GM19372 (cell line): Measurements from ENCODE around the gene MYBPHL.
A peak's percentile ranks its signal among the peaks of the same experiment; 100 is the strongest.

Experiments
- ATAC-seq: cut with Tn5 transposase; IDR thresholded peaks from one replicate; pipeline ENCODE4 v1.9.1; 2021; ENCODE audit warnings: mild to moderate bottlenecking, low read depth, moderate library complexity; ENCODE audit not compliant: unreplicated experiment

Gene MYBPHL

GRCh38 chr1:109266965-109267364, 39.8 kb downstream of the MYBPHL start:
- ATAC-seq: no peak

DNA sequence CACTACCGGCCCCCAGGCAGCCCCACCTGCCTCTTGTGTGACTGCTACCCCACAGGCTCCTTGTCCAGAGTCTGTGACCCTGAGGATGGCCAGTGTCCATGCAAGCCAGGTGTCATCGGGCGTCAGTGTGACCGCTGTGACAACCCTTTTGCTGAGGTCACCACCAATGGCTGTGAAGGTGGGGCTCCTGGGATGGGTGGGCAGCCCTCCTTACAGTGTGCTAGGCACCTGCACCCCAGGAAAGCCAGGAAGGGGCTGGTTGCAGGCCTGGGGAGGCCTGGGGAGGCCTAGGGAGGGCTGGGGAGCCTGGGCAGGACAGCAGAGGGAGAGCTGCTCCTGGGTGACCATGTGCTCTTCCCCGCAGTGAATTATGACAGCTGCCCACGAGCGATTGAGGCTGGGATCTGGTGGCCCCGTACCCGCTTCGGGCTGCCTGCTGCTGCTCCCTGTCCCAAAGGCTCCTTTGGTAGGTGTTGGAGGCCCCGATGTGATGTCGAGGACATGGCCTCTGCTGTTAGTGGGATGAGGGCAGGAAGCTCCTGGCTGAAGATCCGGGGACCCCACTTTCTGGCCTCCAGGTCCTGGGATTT, 41.0 kb downstream of the MYBPHL start:
- ATAC-seq: no peak

DNA sequence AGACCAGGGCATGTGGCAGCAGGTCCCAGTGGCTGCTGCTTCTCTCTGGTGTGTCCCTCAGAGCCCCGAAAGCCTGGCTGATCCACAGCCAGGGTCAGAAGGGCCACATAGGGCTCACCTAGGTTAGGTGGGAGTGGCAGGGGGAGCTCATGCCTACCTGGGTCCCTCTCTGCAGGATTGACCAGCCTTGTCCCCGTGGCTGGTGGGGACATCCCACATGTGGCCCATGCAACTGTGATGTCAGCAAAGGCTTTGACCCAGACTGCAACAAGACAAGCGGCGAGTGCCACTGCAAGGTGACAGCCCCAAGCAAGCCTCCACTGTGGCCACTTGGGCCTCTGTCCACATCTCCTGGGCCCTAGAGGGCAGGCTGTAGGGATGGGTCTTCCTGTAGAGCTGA, 41.8 kb downstream of the MYBPHL start:
- no peak for ATAC-seq

GRCh38 chr1:109264379-109264755, 42.4 kb downstream of the MYBPHL start:
- ATAC-seq: no peak

DNA sequence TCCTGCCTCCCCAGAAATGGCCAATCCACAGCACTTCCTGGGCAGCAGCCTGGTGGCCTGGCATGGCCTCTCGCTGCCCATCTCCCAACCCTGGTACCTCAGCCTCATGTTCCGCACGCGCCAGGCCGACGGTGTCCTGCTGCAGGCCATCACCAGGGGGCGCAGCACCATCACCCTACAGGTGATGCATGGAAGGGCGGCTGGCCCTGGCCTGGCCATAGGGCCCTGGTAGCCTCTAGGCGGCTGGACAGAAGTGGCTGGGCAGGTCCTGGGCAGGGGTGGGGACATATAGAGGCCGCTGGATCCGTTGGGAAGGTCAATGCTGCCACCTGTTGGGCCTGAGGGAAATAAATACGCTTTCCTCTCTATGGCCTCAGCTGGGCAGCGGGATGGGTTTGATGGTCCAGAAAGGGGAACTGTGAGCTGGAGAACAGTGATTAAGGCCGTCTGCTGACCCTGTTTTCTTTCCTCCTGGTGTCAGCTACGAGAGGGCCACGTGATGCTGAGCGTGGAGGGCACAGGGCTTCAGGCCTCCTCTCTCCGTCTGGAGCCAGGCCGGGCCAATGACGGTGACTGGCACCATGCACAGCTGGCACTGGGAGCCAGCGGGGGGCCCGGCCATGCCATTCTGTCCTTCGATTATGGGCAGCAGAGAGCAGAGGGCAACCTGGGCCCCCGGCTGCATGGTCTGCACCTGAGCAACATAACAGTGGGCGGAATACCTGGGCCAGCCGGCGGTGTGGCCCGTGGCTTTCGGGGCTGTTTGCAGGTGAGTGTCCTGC, 43.0 kb downstream of the MYBPHL start:
- ATAC-seq: peak; percentile 82

GRCh38 chr1:109263234-109263596, 43.6 kb downstream of the MYBPHL start:
- ATAC-seq: no peak

- no peak for ATAC-seq
Observed at GRCh38 chr1:109262231-109263055, 44.4 kb downstream of the MYBPHL start.

GRCh38 chr1:109261578-109261977, 45.2 kb downstream of the MYBPHL start:
- no peak for ATAC-seq

GRCh38 chr1:109261006-109261405, 45.8 kb downstream of the MYBPHL start:
- no peak for ATAC-seq

- ATAC-seq: no peak
Observed at GRCh38 chr1:109259674-109260557, 46.9 kb downstream of the MYBPHL start.

GRCh38 chr1:109258481-109259466, 48.0 kb downstream of the MYBPHL start:
- ATAC-seq: no peak

DNA sequence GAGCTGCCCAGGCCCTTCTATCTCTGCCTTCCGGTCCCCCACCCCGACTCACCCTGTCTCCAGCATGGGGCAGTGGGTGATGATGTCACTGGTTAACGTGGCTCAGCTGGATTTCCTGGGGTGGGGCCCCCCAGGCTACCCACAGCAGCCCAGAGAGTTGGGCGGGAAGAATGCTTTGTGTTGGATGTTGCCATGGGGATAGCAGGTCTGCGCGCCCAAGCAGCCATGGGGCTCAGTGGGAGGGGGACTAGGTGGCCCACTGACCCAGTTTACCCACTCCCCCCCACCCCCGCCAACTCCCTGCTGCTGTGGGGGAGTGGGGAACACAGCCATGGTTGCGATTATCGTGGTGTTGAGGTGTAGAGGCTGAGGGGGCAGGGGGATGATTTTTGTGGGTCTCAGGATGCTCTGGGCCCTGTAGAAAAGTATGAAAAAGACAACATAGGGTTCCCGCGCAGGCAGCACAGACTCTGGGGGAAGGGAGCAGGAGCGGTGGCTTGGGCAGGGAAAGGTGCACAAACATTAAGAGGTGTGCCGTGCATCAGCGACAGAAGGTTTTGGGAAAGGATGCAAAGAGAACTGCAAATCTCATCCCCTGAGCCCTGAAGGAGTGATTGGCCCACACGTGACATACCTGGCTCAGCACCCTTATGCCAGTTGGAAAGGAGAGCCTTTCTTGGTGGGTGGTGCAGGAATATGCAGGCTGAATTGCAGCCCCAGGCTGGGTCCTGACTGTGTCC, 49.0 kb downstream of the MYBPHL start:
- ATAC-seq: no peak

DNA sequence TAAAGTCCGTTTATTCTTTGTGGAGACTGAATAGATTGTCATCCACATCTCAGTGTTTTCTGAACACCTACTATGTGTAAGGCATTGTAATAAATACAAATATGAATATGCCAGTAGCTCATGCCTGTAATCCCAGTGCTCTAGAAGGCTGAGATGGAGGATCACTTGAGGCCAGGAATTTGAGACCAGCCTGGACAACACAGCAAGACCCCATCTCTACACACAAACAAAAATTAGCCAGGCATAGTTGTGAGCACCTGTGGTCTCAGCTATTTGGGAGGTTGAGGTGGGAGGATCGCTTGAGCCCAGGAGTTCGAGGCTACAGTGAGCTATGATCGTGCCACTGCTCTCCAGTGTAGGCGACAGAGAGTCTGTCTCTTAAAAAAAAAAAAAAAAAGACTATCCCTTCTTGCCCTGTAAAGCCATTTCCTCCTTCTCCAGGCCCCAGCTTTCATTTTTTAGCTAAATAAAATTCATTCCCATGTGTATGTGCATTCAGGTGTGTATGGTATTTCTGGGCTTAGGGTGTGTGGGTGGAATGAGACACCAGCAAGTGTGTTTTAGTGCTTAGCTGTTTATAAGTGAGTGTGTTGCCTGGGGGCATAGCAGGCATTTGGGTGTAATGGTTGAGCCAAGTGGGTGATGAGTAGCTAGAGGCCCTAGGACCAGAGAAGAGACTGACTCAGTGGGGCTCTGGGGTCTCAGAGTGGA, 49.7 kb downstream of the MYBPHL start:
- ATAC-seq: no peak

DNA sequence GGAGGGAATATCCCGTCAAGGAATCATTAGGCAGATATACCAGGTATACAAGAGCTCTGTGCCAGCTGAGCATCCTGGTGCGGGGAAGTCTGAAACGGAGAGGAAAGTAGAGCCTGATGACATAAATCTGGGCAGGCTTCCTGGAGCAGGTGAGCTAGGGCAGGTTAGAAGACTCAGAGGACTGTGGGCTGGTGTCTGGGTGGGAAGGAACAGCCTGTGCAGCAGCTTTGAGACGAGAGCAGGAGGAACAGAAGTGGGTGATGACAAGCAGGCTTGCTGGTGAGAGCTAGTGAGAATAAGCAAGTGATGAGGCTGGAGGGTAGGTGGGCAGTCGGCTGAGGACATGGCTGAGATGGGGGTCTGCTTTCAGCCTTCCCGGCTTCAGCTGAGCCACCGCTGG, 50.7 kb downstream of the MYBPHL start:
- ATAC-seq: no peak

DNA sequence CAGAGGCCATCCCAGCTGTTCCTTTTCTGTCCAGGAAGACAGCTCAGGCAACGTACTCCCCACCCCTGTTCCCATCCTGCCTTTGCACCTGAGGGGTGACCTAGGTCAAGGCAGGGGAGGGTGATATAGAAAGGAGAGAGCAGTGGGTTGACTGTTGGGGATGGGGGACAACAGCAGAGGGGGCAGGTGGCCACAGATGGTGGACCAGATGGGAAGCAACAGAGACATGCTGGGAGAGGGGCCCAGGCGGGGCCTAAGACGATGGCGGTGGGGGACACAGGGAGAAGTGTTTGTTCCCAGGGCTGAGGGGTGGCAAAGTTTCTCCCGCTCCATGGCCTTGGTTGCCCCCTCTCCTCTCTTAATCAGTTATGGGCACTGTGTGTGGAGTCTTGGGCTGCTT, 51.1 kb downstream of the MYBPHL start:
- ATAC-seq: no peak

GRCh38 chr1:109255097-109255651, 51.6 kb downstream of the MYBPHL start:
- ATAC-seq: no peak

DNA sequence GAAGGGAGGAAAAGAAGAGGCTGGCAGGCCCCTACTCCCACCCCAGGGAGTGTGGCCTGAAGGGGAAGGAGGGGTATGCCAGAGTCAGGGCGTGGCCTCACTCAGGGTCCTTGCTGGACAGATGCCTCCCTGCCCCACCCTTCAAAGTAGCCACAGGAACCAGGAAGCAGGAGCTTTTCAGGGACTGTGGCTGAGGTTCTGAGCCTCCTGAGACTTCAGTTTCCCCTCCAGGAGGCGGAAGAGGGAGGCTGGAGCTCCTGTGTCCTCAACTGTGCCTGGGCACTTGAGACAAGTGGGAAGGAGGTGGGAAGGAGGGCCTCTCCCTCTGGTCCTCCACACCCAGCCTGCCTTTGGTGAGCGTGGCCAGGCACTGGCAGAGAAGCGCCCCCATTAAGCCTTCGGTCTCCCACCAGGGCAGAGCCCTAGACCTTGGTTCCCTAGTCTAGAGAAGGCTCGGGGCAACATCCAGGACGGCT, 52.2 kb downstream of the MYBPHL start:
- no peak for ATAC-seq
